BLaER1 treated with 17β-estradiol and CSF1 and Interleukin-3, amounts not matched to agents 10 nM and 100 nM (cell line): ENCODE results near the gene USP32.
A peak's percentile ranks its signal among the peaks of the same experiment; 100 is the strongest.
"Not testable (repeated sequence)": the region's sequence is repeated elsewhere in the genome, so short reads cannot be mapped to it uniquely, and the experiment has no call there.

Source experiments
- H3K27ac ChIP-seq, 11 experiments: shearing (Covaris generic); formaldehyde crosslinking; 2 replicates each; pipeline ENCODE4 v1.8.1; 2022
- H3K27me3 ChIP-seq, 11 experiments: shearing (Covaris generic); formaldehyde crosslinking; 2 replicates each; pipeline ENCODE4 v1.8.1; 2022
- H3K36me3 ChIP-seq, 11 experiments: shearing (Covaris generic); formaldehyde crosslinking; 2 replicates each; pipeline ENCODE4 v1.8.1; 2022
- H3K4me1 ChIP-seq, 10 experiments: shearing (Covaris generic); formaldehyde crosslinking; 2 replicates each; pipeline ENCODE4 v1.8.1; 2022
- H3K4me2 ChIP-seq, 11 experiments: shearing (Covaris generic); formaldehyde crosslinking; 2 replicates each; pipeline ENCODE4 v1.8.1; 2022
- H3K4me3 ChIP-seq, 10 experiments: shearing (Covaris generic); formaldehyde crosslinking; 2 replicates each; pipeline ENCODE4 v1.8.1; 2022
- H3K9ac ChIP-seq, 11 experiments: shearing (Covaris generic); formaldehyde crosslinking; 2 replicates each; pipeline ENCODE4 v1.8.1; 2022
- H3K9me3 ChIP-seq, 11 experiments: shearing (Covaris generic); formaldehyde crosslinking; replicated peaks in 1 of 11; 2 replicates each; pipeline ENCODE4 v1.8.1; 2022
- H4K20me1 ChIP-seq, 11 experiments: shearing (Covaris generic); formaldehyde crosslinking; 2 replicates each; pipeline ENCODE4 v1.8.1; 2022
- Cebpa-rat ChIP-seq, 11 experiments: shearing (Covaris generic); IDR thresholded peaks; 2 replicates each; pipeline ENCODE4 v1.8.1; 2022

USP32 gene

DNA sequence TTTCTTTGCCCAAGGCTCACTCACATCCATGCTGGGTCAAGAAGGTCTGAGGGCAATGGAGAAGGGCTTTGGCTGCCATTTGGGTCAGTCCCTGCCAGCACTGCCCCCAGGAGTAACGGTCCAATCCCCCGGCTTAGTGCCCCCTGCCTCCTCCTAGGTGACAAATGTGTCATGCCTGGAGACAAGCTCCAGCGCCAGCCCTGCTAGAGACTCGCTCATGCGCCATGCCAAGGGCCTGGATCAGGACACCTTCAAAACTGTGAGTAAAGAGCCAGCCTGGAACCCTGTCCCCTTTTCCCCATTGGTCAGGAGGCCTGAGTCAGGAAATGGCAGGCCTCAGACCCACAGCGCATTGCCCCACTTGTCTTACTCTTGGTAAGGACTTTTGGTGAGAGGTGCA, 33.7 kb upstream of the USP32 start:
- TF ChIP-seq Cebpa-rat (IDR thresholded peaks at IDR 0.05): no peak
- H3K4me1 ChIP-seq: peaks cover 9 to 28% (median 19%) of the 10 kb centered on the region in 10 experiments; a peak in 19 of 20 replicates
- H3K9me3 ChIP-seq: no peaks in the 10 kb centered on the region
- no peak overlapping the region for H3K9ac ChIP-seq
- no peaks in the 10 kb centered on the region for H4K20me1 ChIP-seq
- H3K27me3 ChIP-seq: peaks cover 0 to 8% (median 0%) of the 10 kb centered on the region in 11 experiments; a peak in 4 of 22 replicates
- H3K27ac ChIP-seq: no peak overlapping the region
- no peak overlapping the region for H3K4me3 ChIP-seq
- no peaks in the 10 kb centered on the region for H3K36me3 ChIP-seq
- peak overlapping the region in 2 of 11 experiments; percentile 28 to 29; a peak in 1 of 22 replicates for H3K4me2 ChIP-seq

- H3K4me3 ChIP-seq: no peak overlapping the region
- H3K4me2 ChIP-seq: no peak overlapping the region
Observed at GRCh38 chr17:60423865-60424264, 31.9 kb upstream of the USP32 start.

DNA sequence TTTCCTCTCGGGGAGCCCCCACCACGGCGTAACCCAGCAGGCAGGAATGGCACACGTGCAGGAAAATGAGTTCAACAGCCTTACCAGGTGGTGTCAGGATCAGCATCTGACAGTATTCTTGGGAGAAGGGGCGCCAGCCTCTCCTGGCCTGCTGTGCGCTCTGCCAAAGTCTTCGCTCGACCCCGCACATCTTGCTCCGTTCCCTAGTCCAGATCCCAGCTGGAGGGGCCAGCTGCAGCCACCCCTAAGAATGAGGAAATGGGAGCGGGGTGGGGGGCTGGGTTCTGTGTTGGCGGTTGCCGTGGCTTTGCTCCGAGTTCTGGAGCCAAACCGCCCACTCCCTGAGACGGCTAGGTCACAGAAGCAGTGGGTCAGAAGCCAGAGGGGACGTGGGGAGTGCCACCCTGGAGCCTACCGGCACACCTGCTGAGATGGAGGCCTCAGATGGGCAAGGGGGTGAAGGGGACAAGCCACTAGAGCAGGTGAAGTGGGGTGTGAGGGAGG, 30.3 kb upstream of the USP32 start, which contains the start of gene CHCT1:
CHCT1 (plus strand) TSS at position 328 of the 504 bp plus-strand sequence; CDS start at position 432, 104 bp downstream.
- H3K9ac ChIP-seq: peak within 1 kb of the TSS; percentile 64 to 87 (median 81)
- peaks cover 0 to 8% (median 0%) of the 10 kb centered on the region in 11 experiments; a peak in 4 of 22 replicates for H3K27me3 ChIP-seq
- peak within 1 kb of the TSS; percentile 70 to 87 (median 83) for H3K4me2 ChIP-seq

More at GRCh38 chr17:60423865-60424264, 31.9 kb upstream of the USP32 start:
- Histone ChIP-seq H4K20me1 (no peaks in the 10 kb centered on the region), H3K36me3 (no peaks in the 10 kb centered on the region), H3K27ac (no peak overlapping the region), H3K4me1 (peaks cover 9 to 34% (median 24%) of the 10 kb centered on the region in 10 experiments; a peak in 19 of 20 replicates), H3K9me3 (no peaks in the 10 kb centered on the region), H3K9ac (no peak overlapping the region), H3K27me3 (peaks cover 0 to 8% (median 0%) of the 10 kb centered on the region in 11 experiments; a peak in 4 of 22 replicates)
- no peak for TF ChIP-seq Cebpa-rat (IDR thresholded peaks at IDR 0.05)

DNA sequence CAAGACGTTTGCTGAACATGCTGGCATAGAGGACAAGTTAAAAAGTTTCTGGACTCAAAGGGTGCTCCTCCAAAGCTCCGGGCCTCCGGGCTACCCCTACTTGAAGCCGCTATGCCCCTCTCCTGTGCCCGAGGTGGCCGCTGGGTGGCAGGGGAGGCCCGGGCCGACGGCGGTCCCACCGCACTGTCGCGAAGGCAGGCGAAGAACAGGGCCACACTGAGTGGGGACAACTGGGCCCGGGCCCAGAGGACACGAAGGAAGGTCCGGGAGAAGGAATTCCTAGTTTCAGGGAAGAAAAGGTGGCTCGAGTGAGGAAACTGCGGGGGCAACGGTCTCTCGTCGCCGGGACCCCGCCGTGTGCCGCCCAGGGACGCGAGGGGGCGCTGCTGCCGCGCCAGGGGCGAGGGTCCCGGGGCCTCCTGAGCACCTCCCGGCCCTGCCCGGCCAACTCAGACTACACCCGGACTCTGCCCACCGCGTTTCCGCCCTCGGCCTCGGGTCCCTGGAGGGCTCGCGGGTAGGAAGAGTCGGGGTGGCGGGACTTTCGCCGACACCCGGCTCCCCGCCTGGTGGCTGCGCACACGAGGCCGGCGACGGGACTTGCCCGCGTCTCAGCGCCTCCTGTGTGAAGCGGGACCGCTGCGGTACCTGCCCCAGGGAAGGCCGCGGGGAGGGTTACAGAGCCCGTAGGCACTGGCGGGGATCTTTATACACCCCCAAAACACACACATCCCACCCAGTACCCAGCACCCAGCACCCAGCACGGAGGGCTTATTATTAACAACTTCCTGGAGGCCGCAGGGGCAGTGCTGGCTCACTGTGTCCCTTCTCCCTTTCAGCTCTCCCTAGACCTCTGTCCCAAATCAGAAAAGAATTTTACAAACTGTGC, 29.6 kb upstream of the USP32 start:
- Histone ChIP-seq H4K20me1 (no peaks in the 10 kb centered on the region), H3K9me3 (no peaks in the 10 kb centered on the region), H3K4me3 (peak overlapping the region; percentile 45 to 69 (median 54)), H3K27ac (peak overlapping the region; percentile 65 to 86 (median 78)), H3K27me3 (peaks cover 0 to 8% (median 0%) of the 10 kb centered on the region in 11 experiments; a peak in 4 of 22 replicates), H3K4me2 (peak overlapping the region; percentile 70 to 87 (median 83)), H3K9ac (peak overlapping the region; percentile 64 to 87 (median 81)), H3K4me1 (peaks cover 9 to 37% (median 27%) of the 10 kb centered on the region in 10 experiments; a peak in 19 of 20 replicates), H3K36me3 (no peaks in the 10 kb centered on the region)
- TF ChIP-seq Cebpa-rat (IDR thresholded peaks at IDR 0.05): no peak

More for the DNA sequence above, 30.3 kb upstream of the USP32 start, which contains the start of gene CHCT1:
- no peaks in the 10 kb centered on the region for H3K9me3 ChIP-seq
- H3K27ac ChIP-seq: peak within 1 kb of the TSS; percentile 65 to 86 (median 78)
- H3K36me3 ChIP-seq: no peaks in the 10 kb centered on the region
- H4K20me1 ChIP-seq: no peaks in the 10 kb centered on the region
- peaks cover 9 to 42% (median 28%) of the 10 kb centered on the region in 10 experiments; a peak in 19 of 20 replicates for H3K4me1 ChIP-seq
- H3K4me3 ChIP-seq: peak within 1 kb of the TSS; percentile 45 to 69 (median 54)
- no peak for TF ChIP-seq Cebpa-rat (IDR thresholded peaks at IDR 0.05)

DNA sequence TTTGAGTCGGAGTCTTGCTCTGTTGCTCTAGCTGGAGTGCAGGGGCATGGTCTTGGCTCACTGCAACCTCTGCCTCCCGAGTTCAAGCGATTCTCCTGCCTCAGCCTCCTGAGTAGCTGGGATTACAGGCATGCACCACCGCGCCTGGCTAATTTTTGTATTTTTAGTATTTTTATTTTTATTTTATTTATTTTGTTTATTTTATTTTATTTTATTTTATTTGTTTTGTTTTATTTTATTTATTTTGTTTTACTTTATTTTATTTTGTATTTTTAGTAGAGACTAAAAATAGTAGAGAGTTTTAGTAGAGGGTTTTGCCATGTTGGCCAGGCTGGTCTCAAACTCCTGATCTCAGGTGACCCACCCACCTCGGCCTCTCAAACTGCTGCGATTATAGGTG, 27.9 kb upstream of the USP32 start:
- H3K36me3 ChIP-seq, H3K27ac ChIP-seq, H3K4me2 ChIP-seq, H3K4me3 ChIP-seq, H3K9ac ChIP-seq, H3K9me3 ChIP-seq, H4K20me1 ChIP-seq, H3K27me3 ChIP-seq: not testable (repeated sequence)
- peaks cover 9 to 32% (median 23%) of the 10 kb centered on the region in 10 experiments; a peak in 18 of 20 replicates for H3K4me1 ChIP-seq

GRCh38 chr17:60419003-60419402, 27.1 kb upstream of the USP32 start:
- not testable (repeated sequence) for H3K4me3 ChIP-seq, H3K27ac ChIP-seq, H3K36me3 ChIP-seq, H4K20me1 ChIP-seq, H3K27me3 ChIP-seq, H3K9ac ChIP-seq, H3K9me3 ChIP-seq
- peak overlapping the region in 1 of 11 experiments; percentile 0; a peak in 2 of 22 replicates for H3K4me2 ChIP-seq
- peaks cover 9 to 32% (median 23%) of the 10 kb centered on the region in 10 experiments; a peak in 18 of 20 replicates for H3K4me1 ChIP-seq

DNA sequence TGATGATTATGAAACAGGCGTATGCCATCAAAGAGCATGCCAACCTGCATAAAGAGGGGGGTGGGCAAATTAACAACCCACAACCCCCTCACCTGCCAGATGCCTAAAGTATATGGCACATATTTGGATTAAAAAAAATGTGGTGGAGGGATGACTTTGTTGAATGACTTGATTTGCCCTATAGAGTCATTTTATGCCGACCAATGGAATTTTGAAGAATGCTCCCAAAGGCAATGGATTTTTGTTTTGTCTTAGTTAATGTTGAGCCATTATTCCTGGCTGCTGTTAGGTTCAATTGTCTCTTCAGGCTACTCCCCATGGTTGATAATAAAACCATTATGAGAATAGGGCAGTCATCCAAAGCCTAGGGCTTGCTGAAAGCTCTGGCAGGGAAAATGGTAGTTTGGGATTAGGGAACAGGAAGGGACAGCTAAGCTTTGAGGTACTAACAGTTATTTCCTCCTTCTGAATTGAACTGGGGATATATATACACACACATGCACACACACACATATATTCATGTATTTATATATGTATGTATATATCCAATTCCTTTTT, 24.5 kb upstream of the USP32 start:
- no peaks in the 10 kb centered on the region for H3K36me3 ChIP-seq
- H4K20me1 ChIP-seq: no peaks in the 10 kb centered on the region
- H3K4me2 ChIP-seq: peak overlapping the region in 1 of 11 experiments; percentile 1; a peak in 1 of 22 replicates
- H3K4me1 ChIP-seq: peaks cover 0 to 21% (median 14%) of the 10 kb centered on the region in 10 experiments; a peak in 15 of 20 replicates
- no peak for TF ChIP-seq Cebpa-rat (IDR thresholded peaks at IDR 0.05)
- H3K9ac ChIP-seq: no peak overlapping the region
- no peak overlapping the region for H3K4me3 ChIP-seq
- H3K27ac ChIP-seq: no peak overlapping the region
- H3K27me3 ChIP-seq: peaks cover 0 to under 1% (median 0%) of the 10 kb centered on the region in 11 experiments; a peak in 2 of 22 replicates
- H3K9me3 ChIP-seq: no peaks in the 10 kb centered on the region

DNA sequence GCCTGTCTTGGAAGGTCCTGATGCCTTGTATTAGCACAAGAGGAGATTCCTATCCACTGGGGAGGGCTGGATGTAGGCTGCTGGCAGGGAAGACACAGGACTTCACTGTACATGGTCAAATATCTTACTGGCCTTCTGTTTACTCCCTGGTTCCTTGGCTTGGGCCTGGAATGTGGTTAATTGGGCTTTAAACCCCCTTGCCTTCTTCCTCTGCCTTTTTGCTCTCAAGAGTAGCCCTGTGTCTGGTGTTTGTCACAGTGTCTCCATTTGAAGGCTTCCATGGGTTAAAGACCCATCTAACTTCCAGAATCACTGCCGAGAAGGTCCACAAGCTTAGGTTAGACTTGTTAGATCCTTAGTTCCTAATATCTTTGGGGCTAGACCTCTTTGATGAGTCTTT, 23.2 kb upstream of the USP32 start:
- no peak for TF ChIP-seq Cebpa-rat (IDR thresholded peaks at IDR 0.05)

DNA sequence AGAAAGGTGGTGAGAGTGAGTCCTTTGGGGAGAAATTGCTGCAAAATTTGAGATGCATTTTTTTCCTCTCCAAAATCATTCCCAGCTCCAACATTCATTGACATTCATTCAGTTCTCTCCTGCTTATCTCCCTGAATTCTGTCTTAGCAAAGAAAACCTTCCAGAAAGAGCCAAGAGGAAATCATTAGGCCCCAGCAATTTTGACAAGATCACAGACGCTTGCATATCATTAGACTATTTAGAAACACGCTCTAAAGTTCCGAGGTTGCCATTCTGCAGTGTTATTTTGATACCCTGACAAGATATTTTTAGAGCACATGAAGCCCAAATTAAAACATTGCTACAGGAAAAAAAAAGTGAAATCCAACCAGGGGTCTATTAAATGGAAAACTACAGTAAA, 20.8 kb upstream of the USP32 start:
- Histone ChIP-seq H4K20me1 (no peaks in the 10 kb centered on the region), H3K27me3 (no peaks in the 10 kb centered on the region), H3K36me3 (no peaks in the 10 kb centered on the region), H3K9me3 (peaks cover 0 to 22% (median 12%) of the 10 kb centered on the region in 11 experiments; a peak in 16 of 22 replicates), H3K4me3 (no peak overlapping the region), H3K4me1 (0 out of 20 replicates have a peak, but pooled peaks cover 0 to 6% (median 0%) of the 10 kb centered on the region in 10 experiments), H3K27ac (no peak overlapping the region), H3K9ac (no peak overlapping the region), H3K4me2 (no peak overlapping the region)
- TF ChIP-seq Cebpa-rat (IDR thresholded peaks at IDR 0.05): no peak

More for the DNA sequence above, 23.2 kb upstream of the USP32 start:
- Histone ChIP-seq H3K9me3 (peaks cover 0 to 8% (median 3%) of the 10 kb centered on the region in 11 experiments; a peak in 14 of 22 replicates), H3K4me3 (no peak overlapping the region), H3K27ac (no peak overlapping the region), H4K20me1 (no peaks in the 10 kb centered on the region), H3K4me2 (no peak overlapping the region), H3K36me3 (no peaks in the 10 kb centered on the region), H3K4me1 (peaks cover 0 to 9% (median 4%) of the 10 kb centered on the region in 10 experiments; a peak in 5 of 20 replicates), H3K9ac (no peak overlapping the region), H3K27me3 (no peaks in the 10 kb centered on the region)
